HUES6 (cell line): Measurements from ENCODE around the gene RPRD1B.
"Not testable (repeated sequence)": the region's sequence is repeated elsewhere in the genome, so short reads cannot be mapped to it uniquely, and the experiment has no call there.

ENCODE experiments used
- H3K27ac ChIP-seq: 2 replicates; pipeline ENCODE4 v1.7.0; 2013; ENCODE audit warnings: low read depth, mild to moderate bottlenecking, low read length, inconsistent platforms
- H3K27me3 ChIP-seq: 2 replicates; pipeline ENCODE4 v1.6.1; 2013; ENCODE audit warnings: low read length; ENCODE audit not compliant: control insufficient read depth, insufficient read depth
- H3K36me3 ChIP-seq: 2 replicates; pipeline ENCODE4 v1.6.1; 2013; ENCODE audit warnings: low read length; ENCODE audit not compliant: control insufficient read depth, insufficient read depth
- H3K4me1 ChIP-seq: 2 replicates; pipeline ENCODE4 v1.6.1; 2013; ENCODE audit warnings: low read length; ENCODE audit not compliant: control insufficient read depth, insufficient read depth
- H3K4me3 ChIP-seq: 2 replicates; pipeline ENCODE4 v1.5.1; 2013; ENCODE audit warnings: low read depth, low read length
- H3K9ac ChIP-seq: one replicate; pipeline ENCODE4 v1.6.1; 2013; ENCODE audit warnings: mild to moderate bottlenecking, low read length
- H3K9me3 ChIP-seq: 2 replicates; pipeline ENCODE4 v1.6.1; 2013; ENCODE audit warnings: low read depth, low read length; ENCODE audit not compliant: control insufficient read depth, insufficient read depth

RPRD1B gene

GRCh38 chr20:38002422-38002821, 31.1 kb upstream of the RPRD1B start:
- Histone ChIP-seq H3K9me3 (no peaks in the 10 kb centered on the region), H3K27ac (no peak overlapping the region), H3K36me3 (peaks cover 73% of the 10 kb centered on the region), H3K4me3 (no peak overlapping the region), H3K27me3 (no peaks in the 10 kb centered on the region), H3K9ac (no peak overlapping the region), H3K4me1 (no peaks in the 10 kb centered on the region)

GRCh38 chr20:38004416-38004815, 29.1 kb upstream of the RPRD1B start:
- H3K4me3 ChIP-seq: no peak overlapping the region
- H3K27ac ChIP-seq: no peak overlapping the region
- H3K27me3 ChIP-seq: no peaks in the 10 kb centered on the region
- no peak overlapping the region for H3K9ac ChIP-seq
- peaks cover 61% of the 10 kb centered on the region for H3K36me3 ChIP-seq
- H3K4me1 ChIP-seq: no peaks in the 10 kb centered on the region
- no peaks in the 10 kb centered on the region for H3K9me3 ChIP-seq

- Histone ChIP-seq H3K4me1 (no peaks in the 10 kb centered on the region), H3K27ac (no peak overlapping the region), H3K9me3 (no peaks in the 10 kb centered on the region), H3K9ac (no peak overlapping the region), H3K36me3 (peaks cover 53% of the 10 kb centered on the region), H3K4me3 (no peak overlapping the region), H3K27me3 (no peaks in the 10 kb centered on the region)
These were observed 27.6 kb upstream of the RPRD1B start for GRCh38 chr20:38005903-38006302.

- Histone ChIP-seq H3K4me3 (no peak overlapping the region), H3K27me3 (no peaks in the 10 kb centered on the region), H3K9me3 (no peaks in the 10 kb centered on the region), H3K4me1 (no peaks in the 10 kb centered on the region), H3K36me3 (peaks cover 51% of the 10 kb centered on the region), H3K27ac (no peak overlapping the region), H3K9ac (no peak overlapping the region)
These were observed 26.0 kb upstream of the RPRD1B start for GRCh38 chr20:38007526-38007925.

- Histone ChIP-seq H3K27me3 (no peaks in the 10 kb centered on the region), H3K36me3 (peaks cover 55% of the 10 kb centered on the region), H3K4me1 (no peaks in the 10 kb centered on the region), H3K9ac (no peak overlapping the region), H3K27ac (no peak overlapping the region), H3K9me3 (no peaks in the 10 kb centered on the region), H3K4me3 (no peak overlapping the region)
These were observed 25.2 kb upstream of the RPRD1B start for GRCh38 chr20:38008233-38008944.

- H3K4me3 ChIP-seq, H3K9me3 ChIP-seq, H3K27ac ChIP-seq, H3K27me3 ChIP-seq, H3K9ac ChIP-seq, H3K4me1 ChIP-seq: not testable (repeated sequence)
- peaks cover 58% of the 10 kb centered on the region for H3K36me3 ChIP-seq
These were observed 24.1 kb upstream of the RPRD1B start for GRCh38 chr20:38009416-38009815.

- Histone ChIP-seq H3K36me3 (peaks cover 69% of the 10 kb centered on the region), H3K4me3 (no peak overlapping the region), H3K9me3 (no peaks in the 10 kb centered on the region), H3K27ac (no peak overlapping the region), H3K9ac (no peak overlapping the region), H3K27me3 (no peaks in the 10 kb centered on the region), H3K4me1 (no peaks in the 10 kb centered on the region)
These were observed 21.9 kb upstream of the RPRD1B start for GRCh38 chr20:38011696-38012095.

GRCh38 chr20:38012332-38012731, 21.2 kb upstream of the RPRD1B start:
- H3K4me3 ChIP-seq: no peak overlapping the region
- H3K27ac ChIP-seq: no peak overlapping the region
- peaks cover 74% of the 10 kb centered on the region for H3K36me3 ChIP-seq
- H3K9ac ChIP-seq: no peak overlapping the region
- no peaks in the 10 kb centered on the region for H3K4me1 ChIP-seq
- no peaks in the 10 kb centered on the region for H3K27me3 ChIP-seq
- no peaks in the 10 kb centered on the region for H3K9me3 ChIP-seq

GRCh38 chr20:38013887-38014286, 19.7 kb upstream of the RPRD1B start:
- Histone ChIP-seq H3K27me3 (no peaks in the 10 kb centered on the region), H3K4me3 (no peak overlapping the region), H3K9me3 (peaks cover 9% of the 10 kb centered on the region; the same call in 1 of the 2 replicates), H3K27ac (no peak overlapping the region), H3K4me1 (no peaks in the 10 kb centered on the region), H3K36me3 (peaks cover 82% of the 10 kb centered on the region), H3K9ac (no peak overlapping the region)

- H3K27ac ChIP-seq: no peak overlapping the region
- no peak overlapping the region for H3K4me3 ChIP-seq
- no peak overlapping the region for H3K9ac ChIP-seq
- no peaks in the 10 kb centered on the region for H3K27me3 ChIP-seq
- peaks cover 67% of the 10 kb centered on the region for H3K36me3 ChIP-seq
- no peaks in the 10 kb centered on the region for H3K4me1 ChIP-seq
- H3K9me3 ChIP-seq: peaks cover 17% of the 10 kb centered on the region; the same call in 1 of the 2 replicates
These were observed 15.6 kb upstream of the RPRD1B start for GRCh38 chr20:38017959-38018358.

GRCh38 chr20:38018385-38018784, 15.2 kb upstream of the RPRD1B start:
- Histone ChIP-seq H3K27me3 (no peaks in the 10 kb centered on the region), H3K36me3 (peaks cover 63% of the 10 kb centered on the region), H3K27ac (no peak overlapping the region), H3K4me1 (no peaks in the 10 kb centered on the region), H3K4me3 (no peak overlapping the region), H3K9me3 (peaks cover 17% of the 10 kb centered on the region; the same call in 1 of the 2 replicates), H3K9ac (no peak overlapping the region)
